ENCODE measurements around the gene NFKBIB. TPM values are rescaled to one million over a fixed set of nuclear protein-coding genes. Genes with fewer than 3 reads are reported as not detected.

NFKBIB gene
- total and polyA plus RNA-seq, 2 of the 13 experiments (the other 11 are each of a cell fraction or from before 2014, with no cell fraction given): 8.6 to 14.9 TPM

DNA sequence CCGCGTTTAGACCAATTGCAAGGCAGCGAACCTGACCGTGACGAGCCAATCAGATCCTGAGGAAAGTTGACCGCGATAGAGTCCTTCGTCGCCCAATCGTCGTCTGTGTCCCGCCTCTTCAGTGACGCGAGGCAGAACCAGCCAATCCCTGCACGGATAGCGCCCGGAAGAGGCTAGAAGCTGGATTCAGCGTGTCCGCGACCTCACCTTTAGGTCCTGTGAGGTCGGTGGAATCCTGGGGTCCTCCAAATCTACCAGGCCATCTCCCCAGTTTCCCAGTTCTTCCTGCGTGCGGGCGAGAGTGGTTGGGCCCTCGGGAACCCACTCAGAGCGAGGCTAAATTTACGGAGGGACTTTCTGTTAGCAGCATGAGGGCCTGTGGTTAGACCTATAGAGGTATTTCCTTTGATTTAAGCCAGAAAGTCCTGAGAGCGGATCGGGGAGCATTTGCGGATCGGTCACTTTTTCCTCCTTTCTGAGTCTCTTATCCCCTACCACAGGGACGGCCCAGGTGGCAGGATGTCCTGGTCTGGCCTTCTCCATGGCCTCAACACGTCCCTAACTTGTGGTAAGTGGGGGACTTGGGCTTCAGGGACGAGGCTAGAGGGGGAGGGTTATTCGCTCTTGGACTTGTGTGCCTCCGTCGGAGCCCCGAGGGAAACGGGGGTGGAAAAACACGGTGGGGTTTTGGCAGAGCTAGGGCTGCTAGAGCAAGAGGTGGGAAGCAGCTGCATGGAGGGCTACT lies 31.2 kb downstream of the NFKBIB start, which contains the start of gene MRPS12 (continued):
- TF ChIP-seq, protein P1, sequence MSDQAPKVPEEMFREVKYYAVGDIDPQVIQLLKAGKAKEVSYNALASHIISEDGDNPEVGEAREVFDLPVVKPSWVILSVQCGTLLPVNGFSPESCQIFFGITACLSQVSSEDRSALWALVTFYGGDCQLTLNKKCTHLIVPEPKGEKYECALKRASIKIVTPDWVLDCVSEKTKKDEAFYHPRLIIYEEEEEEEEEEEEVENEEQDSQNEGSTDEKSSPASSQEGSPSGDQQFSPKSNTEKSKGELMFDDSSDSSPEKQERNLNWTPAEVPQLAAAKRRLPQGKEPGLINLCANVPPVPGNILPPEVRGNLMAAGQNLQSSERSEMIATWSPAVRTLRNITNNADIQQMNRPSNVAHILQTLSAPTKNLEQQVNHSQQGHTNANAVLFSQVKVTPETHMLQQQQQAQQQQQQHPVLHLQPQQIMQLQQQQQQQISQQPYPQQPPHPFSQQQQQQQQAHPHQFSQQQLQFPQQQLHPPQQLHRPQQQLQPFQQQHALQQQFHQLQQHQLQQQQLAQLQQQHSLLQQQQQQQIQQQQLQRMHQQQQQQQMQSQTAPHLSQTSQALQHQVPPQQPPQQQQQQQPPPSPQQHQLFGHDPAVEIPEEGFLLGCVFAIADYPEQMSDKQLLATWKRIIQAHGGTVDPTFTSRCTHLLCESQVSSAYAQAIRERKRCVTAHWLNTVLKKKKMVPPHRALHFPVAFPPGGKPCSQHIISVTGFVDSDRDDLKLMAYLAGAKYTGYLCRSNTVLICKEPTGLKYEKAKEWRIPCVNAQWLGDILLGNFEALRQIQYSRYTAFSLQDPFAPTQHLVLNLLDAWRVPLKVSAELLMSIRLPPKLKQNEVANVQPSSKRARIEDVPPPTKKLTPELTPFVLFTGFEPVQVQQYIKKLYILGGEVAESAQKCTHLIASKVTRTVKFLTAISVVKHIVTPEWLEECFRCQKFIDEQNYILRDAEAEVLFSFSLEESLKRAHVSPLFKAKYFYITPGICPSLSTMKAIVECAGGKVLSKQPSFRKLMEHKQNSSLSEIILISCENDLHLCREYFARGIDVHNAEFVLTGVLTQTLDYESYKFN (CRISPR knock-in tag; conservative IDR thresholded peaks at IDR 0.05): no peak
- TF ChIP-seq ZSCAN31 (CRISPR knock-in tag; IDR thresholded peaks at IDR 0.05; ENCODE audit: low read depth) (no peak), GLI4 (CRISPR knock-in tag; IDR thresholded peaks at IDR 0.05; ENCODE audit: borderline replicate concordance) (no peak), SATB2 (CRISPR knock-in tag; IDR thresholded peaks at IDR 0.05) (no peak), ZNF274 (CRISPR knock-in tag; IDR thresholded peaks at IDR 0.05) (no peak), HOXA7 (CRISPR knock-in tag; IDR thresholded peaks at IDR 0.05) (no peak), ZNF224 (CRISPR knock-in tag; IDR thresholded peaks at IDR 0.05) (no peak), ZNF776 (CRISPR knock-in tag; IDR thresholded peaks at IDR 0.05) (no peak), ZNF530 (CRISPR knock-in tag; IDR thresholded peaks at IDR 0.05; ENCODE audit: low read depth) (no peak), ZNF3 (CRISPR knock-in tag; IDR thresholded peaks at IDR 0.05) (no peak), SRY (CRISPR knock-in tag; IDR thresholded peaks at IDR 0.05) (no peak), ZMYM3 (CRISPR knock-in tag; IDR thresholded peaks at IDR 0.05) (peak; percentile 90)
- TF ChIP-seq, protein P2, sequence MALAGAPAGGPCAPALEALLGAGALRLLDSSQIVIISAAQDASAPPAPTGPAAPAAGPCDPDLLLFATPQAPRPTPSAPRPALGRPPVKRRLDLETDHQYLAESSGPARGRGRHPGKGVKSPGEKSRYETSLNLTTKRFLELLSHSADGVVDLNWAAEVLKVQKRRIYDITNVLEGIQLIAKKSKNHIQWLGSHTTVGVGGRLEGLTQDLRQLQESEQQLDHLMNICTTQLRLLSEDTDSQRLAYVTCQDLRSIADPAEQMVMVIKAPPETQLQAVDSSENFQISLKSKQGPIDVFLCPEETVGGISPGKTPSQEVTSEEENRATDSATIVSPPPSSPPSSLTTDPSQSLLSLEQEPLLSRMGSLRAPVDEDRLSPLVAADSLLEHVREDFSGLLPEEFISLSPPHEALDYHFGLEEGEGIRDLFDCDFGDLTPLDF (CRISPR knock-in tag; IDR thresholded peaks at IDR 0.05): no peak
- TF ChIP-seq, protein P3, sequence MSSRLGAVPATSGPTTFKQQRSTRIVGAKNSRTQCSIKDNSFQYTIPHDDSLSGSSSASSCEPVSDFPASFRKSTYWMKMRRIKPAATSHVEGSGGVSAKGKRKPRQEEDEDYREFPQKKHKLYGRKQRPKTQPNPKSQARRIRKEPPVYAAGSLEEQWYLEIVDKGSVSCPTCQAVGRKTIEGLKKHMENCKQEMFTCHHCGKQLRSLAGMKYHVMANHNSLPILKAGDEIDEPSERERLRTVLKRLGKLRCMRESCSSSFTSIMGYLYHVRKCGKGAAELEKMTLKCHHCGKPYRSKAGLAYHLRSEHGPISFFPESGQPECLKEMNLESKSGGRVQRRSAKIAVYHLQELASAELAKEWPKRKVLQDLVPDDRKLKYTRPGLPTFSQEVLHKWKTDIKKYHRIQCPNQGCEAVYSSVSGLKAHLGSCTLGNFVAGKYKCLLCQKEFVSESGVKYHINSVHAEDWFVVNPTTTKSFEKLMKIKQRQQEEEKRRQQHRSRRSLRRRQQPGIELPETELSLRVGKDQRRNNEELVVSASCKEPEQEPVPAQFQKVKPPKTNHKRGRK (CRISPR knock-in tag; IDR thresholded peaks at IDR 0.05): no peak; the same call in 1 of the 2 replicates
- TF ChIP-seq, protein P4, sequence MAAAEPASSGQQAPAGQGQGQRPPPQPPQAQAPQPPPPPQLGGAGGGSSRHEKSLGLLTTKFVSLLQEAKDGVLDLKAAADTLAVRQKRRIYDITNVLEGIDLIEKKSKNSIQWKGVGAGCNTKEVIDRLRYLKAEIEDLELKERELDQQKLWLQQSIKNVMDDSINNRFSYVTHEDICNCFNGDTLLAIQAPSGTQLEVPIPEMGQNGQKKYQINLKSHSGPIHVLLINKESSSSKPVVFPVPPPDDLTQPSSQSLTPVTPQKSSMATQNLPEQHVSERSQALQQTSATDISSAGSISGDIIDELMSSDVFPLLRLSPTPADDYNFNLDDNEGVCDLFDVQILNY (CRISPR knock-in tag; conservative IDR thresholded peaks at IDR 0.05): no peak
- TF ChIP-seq, protein P5, sequence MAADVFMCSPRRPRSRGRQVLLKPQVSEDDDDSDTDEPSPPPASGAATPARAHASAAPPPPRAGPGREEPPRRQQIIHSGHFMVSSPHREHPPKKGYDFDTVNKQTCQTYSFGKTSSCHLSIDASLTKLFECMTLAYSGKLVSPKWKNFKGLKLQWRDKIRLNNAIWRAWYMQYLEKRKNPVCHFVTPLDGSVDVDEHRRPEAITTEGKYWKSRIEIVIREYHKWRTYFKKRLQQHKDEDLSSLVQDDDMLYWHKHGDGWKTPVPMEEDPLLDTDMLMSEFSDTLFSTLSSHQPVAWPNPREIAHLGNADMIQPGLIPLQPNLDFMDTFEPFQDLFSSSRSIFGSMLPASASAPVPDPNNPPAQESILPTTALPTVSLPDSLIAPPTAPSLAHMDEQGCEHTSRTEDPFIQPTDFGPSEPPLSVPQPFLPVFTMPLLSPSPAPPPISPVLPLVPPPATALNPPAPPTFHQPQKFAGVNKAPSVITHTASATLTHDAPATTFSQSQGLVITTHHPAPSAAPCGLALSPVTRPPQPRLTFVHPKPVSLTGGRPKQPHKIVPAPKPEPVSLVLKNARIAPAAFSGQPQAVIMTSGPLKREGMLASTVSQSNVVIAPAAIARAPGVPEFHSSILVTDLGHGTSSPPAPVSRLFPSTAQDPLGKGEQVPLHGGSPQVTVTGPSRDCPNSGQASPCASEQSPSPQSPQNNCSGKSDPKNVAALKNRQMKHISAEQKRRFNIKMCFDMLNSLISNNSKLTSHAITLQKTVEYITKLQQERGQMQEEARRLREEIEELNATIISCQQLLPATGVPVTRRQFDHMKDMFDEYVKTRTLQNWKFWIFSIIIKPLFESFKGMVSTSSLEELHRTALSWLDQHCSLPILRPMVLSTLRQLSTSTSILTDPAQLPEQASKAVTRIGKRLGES (CRISPR knock-in tag; IDR thresholded peaks at IDR 0.05; ENCODE audit: borderline replicate concordance): no peak
